ENCODE measurements around the gene ASB7.

Gene ASB7

GRCh38 chr15:100616700-100617099 is 14.3 kb downstream of the ASB7 start:
- no peak for TF ChIP-seq CTCF (IDR thresholded peaks at IDR 0.05)

- no peak for TF ChIP-seq CTCF (IDR thresholded peaks at IDR 0.05)
Measured at GRCh38 chr15:100623301-100623700, 20.9 kb downstream of the ASB7 start.

- TF ChIP-seq CTCF (IDR thresholded peaks at IDR 0.05) = peak; percentile 80
Measured at GRCh38 chr15:100627789-100628395, 25.5 kb downstream of the ASB7 start.

- TF ChIP-seq CTCF (IDR thresholded peaks at IDR 0.05) = no peak
Measured at GRCh38 chr15:100628746-100629145, 26.4 kb downstream of the ASB7 start.

GRCh38 chr15:100631831-100632230 is 29.4 kb downstream of the ASB7 start:
- TF ChIP-seq CTCF (IDR thresholded peaks at IDR 0.05) = no peak

GRCh38 chr15:100633763-100634075 is 31.3 kb downstream of the ASB7 start:
- TF ChIP-seq CTCF (IDR thresholded peaks at IDR 0.05) = no peak

GRCh38 chr15:100635406-100636071 is 33.1 kb downstream of the ASB7 start:
- no peak for TF ChIP-seq CTCF (IDR thresholded peaks at IDR 0.05)

Measured in LNCAP (cell line).